ENCODE measurements around the gene ARL15.
"Not testable (repeated sequence)": the region's sequence is repeated elsewhere in the genome, so short reads cannot be mapped to it uniquely, and the experiment has no call there.

Gene ARL15

GRCh38 chr5:53895091-53895683, 415.2 kb downstream of the ARL15 start:
- no peak for DNase-seq (ENCODE audit: low spot score)

GRCh38 chr5:53893626-53894025, 416.7 kb downstream of the ARL15 start:
- DNase-seq (ENCODE audit: low spot score): no peak

DNA sequence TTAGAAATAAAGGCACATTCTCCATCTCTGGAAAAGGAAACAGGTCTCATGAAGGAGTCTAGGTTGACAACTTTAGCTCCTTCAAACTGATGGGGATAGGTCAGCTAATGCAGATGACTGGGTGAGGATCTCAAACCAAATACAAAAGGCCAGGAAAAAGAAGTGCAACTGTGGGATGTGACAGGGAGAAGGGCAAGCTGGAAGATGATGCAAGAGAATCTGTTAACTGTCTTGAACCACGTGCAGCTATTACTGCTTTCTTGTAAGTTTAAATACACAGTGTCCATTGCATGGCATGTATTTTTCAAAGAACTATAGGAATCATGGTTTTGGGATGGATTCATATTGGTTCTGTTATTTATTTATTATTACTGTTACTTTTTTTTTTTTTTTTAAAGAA, 418.1 kb downstream of the ARL15 start:
- no peak for DNase-seq (ENCODE audit: low spot score)

- no peak for DNase-seq (ENCODE audit: low spot score)
These were observed 419.2 kb downstream of the ARL15 start for GRCh38 chr5:53891159-53891558.

DNA sequence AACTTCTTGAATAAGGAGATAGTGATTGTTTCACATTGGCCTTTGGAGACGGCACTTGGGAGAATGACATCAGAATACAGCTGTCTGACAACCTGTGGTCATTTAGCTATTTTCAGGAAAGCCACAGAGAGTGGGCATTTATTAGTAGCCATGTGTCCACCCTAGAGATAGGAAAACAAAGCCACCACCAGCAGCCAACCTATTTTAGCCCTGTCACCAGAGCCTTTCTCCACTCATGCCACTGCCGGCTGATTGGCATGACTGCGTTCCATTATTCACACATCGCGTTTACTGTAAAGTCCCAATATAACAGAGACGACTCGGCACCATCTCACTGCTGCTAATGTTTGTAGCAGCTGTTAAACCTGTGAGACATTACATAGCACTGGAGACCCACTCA, 419.9 kb downstream of the ARL15 start:
- DNase-seq (ENCODE audit: low spot score): no peak

- no peak for DNase-seq (ENCODE audit: low spot score)
These were observed 425.5 kb downstream of the ARL15 start for GRCh38 chr5:53884844-53885243.

DNA sequence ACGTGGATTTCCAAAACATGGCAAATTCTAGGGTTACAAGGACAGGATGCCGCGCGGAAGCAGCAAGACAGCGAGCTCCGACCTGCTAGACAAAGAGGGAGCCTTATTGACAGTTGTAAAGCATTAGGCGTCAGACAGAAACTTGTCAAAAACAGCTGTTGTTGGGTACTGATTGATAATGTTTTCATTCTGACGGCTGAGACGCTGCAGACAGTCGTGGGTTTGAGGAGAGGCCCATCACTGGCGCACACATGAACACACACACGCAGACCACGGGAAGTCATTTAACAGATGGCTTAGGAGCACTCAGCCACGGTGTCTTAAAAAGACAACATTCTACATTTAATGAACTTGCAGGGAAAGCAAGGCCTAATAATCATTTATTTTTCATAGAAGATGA, 426.0 kb downstream of the ARL15 start:
- no peak for DNase-seq (ENCODE audit: low spot score)

- no peak for DNase-seq (ENCODE audit: low spot score)
These were observed 427.7 kb downstream of the ARL15 start for GRCh38 chr5:53882676-53883031.

DNA sequence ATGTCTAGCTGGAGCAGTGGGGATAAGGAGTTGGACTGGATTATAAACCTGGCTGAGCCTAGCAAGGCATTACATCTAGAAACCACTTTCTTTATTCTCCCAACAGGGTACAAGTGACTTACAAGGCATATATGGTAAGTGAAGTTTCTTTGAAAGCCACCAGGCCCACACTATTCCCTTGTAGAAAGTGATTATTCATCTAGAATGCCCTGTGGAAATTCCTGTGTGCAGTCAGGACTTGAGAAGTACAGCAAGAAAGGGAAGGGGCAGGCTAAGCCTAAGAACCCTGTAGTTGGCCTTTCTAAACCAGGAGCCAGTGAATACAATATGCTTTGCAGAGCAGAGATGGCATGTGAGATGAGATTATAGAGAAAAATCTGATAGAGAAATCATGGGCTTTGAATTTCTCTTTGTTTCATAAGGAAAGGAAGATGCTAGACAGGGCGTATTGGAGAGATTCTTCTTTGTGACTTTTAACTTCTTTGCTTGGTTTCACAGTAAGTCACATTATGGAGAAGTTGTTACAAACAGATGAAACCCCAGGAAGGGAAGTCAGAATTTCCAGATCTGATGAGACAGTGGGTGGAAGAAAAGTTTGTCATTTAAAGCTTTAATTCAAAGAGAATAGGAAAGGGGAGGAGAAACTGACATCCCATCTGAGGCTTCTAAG, 428.2 kb downstream of the ARL15 start:
- DNase-seq (ENCODE audit: low spot score): no peak

GRCh38 chr5:53879708-53880323, 430.6 kb downstream of the ARL15 start:
- DNase-seq (ENCODE audit: low spot score): no peak

DNA sequence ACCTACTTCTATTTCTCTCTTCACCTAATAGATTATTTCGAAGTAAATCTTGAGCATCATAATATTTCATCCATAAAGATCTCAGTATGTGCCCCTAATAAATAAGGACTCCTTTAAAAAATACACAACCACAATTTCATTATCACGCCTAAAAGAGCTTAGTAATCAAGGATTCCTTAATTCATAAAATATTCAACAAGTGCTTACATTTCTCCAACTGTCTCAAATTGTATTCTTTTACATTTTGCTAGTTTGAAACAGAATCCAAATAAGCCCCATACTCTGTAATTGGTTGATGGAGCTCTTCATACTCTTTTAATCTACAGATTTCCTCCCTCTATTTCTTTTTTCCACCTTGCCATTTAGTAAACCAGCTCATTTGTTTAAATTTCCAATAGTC, 432.4 kb downstream of the ARL15 start:
- DNase-seq (ENCODE audit: low spot score): no peak

- DNase-seq (ENCODE audit: low spot score): no peak
These were observed 433.1 kb downstream of the ARL15 start for GRCh38 chr5:53877243-53877642.

GRCh38 chr5:53874409-53874808, 436.0 kb downstream of the ARL15 start:
- no peak for DNase-seq (ENCODE audit: low spot score)

GRCh38 chr5:53873235-53873634, 437.1 kb downstream of the ARL15 start:
- no peak for DNase-seq (ENCODE audit: low spot score)

GRCh38 chr5:53871775-53872174, 438.6 kb downstream of the ARL15 start:
- no peak for DNase-seq (ENCODE audit: low spot score)

DNA sequence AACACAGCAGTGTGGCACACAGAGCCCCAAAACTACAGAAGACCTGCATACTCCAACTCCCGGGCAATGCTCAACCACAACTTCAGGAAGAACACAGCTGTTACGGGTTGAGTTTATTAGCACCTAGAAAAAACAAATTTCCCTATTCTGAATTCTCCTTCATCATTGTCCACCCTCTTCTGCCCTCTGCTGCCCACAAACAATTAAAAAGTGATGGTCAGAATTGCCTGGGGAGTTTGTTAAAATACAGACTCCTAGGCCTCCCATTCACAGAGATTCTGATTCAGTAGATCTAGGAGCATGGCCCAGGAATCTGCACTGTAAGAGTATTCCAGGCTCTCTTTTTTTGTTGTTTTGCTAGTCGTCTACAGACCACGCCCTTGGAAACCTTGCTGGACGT, 439.3 kb downstream of the ARL15 start:
- DNase-seq (ENCODE audit: low spot score): no peak

GRCh38 chr5:53858700-53859456, 451.5 kb downstream of the ARL15 start:
- DNase-seq (ENCODE audit: low spot score): no peak

DNA sequence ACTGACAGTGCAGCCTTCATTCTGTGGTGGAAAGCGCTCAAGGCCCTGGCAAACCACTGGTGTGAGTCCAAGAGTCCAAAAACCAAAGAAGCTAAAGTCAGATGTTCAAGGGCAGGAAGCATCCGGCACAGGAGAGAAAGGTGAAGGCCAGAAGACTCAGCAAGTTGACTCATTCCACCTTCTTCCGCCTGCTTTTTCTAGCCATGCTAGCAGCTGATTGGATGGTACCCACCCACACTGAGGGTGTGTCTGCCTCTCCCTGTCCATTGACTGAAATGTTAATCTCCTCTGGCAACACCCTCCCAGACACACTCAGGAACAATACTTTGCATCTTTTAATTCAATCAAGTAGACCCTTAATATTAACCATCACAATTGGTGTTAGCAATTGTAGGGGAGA, 453.9 kb downstream of the ARL15 start:
- no peak for DNase-seq (ENCODE audit: low spot score)

DNA sequence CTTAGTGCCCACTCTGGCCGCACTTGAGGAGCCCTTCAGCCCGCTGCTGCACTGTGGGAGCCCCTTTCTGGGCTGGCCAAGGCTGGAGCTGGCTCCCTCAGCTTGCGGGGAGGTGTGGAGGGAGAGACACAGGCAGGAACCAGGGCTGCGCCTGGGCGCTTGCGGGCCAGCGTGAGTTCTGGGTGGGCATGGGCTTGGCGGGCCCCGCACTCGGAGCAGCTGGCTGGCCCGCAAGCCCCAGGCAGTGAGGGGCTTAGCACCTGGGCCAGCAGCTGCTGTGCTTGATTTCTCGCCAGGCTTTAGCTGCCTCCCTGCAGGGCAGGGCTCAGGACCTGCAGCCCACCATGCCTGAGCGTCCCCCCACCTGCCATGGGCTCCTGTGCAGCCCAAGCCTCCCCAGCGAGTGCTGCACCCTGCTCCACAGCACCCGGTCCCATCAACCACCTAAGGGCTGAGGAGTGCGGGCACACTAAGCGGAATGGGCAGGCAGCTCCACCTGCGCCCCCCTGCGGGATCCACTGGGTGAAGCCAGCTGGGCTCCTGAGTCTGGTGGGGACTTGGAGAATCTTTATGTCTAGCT, 473.4 kb downstream of the ARL15 start:
- DNase-seq (ENCODE audit: low spot score): not testable (repeated sequence)

DNA sequence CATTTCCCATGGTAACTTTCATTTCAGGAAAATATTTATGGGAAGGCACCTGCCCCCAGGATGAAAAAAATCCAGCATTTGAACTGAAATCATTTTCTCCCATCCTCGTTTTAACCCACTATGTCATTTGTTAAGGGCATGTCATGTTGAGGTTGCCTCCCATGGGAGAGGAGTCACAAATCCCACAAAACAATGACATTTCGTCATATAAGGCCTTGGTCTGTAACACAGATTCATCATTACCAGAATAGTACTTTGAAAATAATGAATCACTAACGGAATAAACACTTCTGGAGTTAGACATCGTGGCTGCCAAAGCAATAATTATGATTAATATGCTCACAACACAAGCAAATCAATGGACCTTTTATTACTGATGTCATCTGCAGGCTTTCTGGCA, 475.9 kb downstream of the ARL15 start:
- DNase-seq (ENCODE audit: low spot score): no peak
